Measurements from ENCODE around the gene KIRREL3.

Gene KIRREL3

DNA sequence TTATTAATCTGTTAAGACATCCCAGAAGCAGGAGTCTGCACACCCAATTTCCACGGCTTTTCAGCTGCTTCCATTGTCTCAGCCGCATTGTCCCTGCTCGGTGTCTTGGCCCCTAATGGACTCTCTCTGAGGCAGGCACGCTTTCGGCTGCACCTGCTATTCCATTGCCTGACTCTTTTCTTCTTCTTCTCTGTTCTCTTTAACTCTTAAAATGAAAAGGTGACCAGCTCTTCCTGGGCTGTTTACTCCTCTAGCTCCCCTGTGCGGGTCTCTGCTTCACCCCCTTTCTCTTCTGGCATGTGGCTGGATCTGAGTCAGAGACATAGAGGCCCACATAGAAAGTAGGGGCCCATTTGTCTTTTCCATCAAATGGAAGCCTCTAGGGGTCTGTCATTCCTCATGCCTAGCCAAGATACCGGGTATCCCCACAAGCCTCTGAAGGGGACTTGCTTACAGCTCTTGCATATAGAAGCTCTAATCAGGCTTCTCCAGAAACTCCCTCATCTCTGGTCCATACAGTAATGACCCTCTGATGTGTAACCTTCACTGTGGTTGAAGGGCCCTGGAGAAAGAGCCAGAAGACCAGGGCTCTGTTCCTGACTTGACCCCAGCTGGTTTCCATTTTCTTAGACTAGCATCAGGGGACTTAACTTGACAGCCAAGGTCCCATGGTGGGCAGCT, 401.2 kb downstream of the KIRREL3 start:
- no peaks in the 10 kb centered on the region for H3K36me3 Mint-ChIP-seq (ENCODE audit: low read depth)
- no peaks in the 10 kb centered on the region for H3K9me3 Mint-ChIP-seq
- H3K4me3 Mint-ChIP-seq, result no peak overlapping the region
- peaks cover 14% of the 10 kb centered on the region for H3K27me3 Mint-ChIP-seq
- no peak overlapping the region for H3K27ac Mint-ChIP-seq
- H3K4me1 Mint-ChIP-seq (ENCODE audit: low read depth), result no peaks in the 10 kb centered on the region

GRCh38 chr11:126598344-126599216, 402.0 kb downstream of the KIRREL3 start:
- Mint-ChIP-seq H3K9me3 (no peaks in the 10 kb centered on the region), H3K4me1 (ENCODE audit: low read depth) (no peaks in the 10 kb centered on the region), H3K36me3 (ENCODE audit: low read depth) (no peaks in the 10 kb centered on the region), H3K27me3 (peaks cover 9% of the 10 kb centered on the region), H3K4me3 (no peak overlapping the region), H3K27ac (no peak overlapping the region)

DNA sequence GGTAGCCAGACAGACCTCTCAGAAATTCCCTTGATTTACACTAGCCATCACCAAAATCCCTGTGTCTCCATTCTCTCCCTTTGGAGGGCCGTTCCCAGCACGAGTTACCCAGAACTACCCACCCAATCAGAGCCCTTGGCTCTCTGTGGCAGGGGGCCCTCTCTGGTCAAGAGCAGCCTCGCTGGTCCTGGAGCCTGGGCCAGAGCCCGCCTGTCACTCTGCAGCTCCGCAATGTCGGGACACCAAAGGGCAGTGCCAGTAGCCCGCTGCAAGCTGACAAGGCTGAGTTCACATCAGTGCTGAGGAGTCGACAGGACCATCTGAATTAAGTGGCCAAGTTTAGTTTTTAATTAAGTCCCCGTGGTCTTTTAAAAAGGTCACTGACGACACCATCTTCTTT, 403.5 kb downstream of the KIRREL3 start:
- H3K27ac Mint-ChIP-seq, result no peak overlapping the region

GRCh38 chr11:126596474-126596873, 404.1 kb downstream of the KIRREL3 start:
- Mint-ChIP-seq H3K36me3 (ENCODE audit: low read depth) (no peaks in the 10 kb centered on the region), H3K4me1 (ENCODE audit: low read depth) (no peaks in the 10 kb centered on the region), H3K27ac (no peak overlapping the region), H3K27me3 (peaks cover 9% of the 10 kb centered on the region), H3K4me3 (no peak overlapping the region), H3K9me3 (no peaks in the 10 kb centered on the region)

More for the DNA sequence above, 403.5 kb downstream of the KIRREL3 start:
- no peak overlapping the region for H3K4me3 Mint-ChIP-seq
- no peaks in the 10 kb centered on the region for H3K36me3 Mint-ChIP-seq (ENCODE audit: low read depth)
- H3K9me3 Mint-ChIP-seq, result no peaks in the 10 kb centered on the region
- H3K4me1 Mint-ChIP-seq (ENCODE audit: low read depth), result no peaks in the 10 kb centered on the region
- peaks cover 9% of the 10 kb centered on the region for H3K27me3 Mint-ChIP-seq

DNA sequence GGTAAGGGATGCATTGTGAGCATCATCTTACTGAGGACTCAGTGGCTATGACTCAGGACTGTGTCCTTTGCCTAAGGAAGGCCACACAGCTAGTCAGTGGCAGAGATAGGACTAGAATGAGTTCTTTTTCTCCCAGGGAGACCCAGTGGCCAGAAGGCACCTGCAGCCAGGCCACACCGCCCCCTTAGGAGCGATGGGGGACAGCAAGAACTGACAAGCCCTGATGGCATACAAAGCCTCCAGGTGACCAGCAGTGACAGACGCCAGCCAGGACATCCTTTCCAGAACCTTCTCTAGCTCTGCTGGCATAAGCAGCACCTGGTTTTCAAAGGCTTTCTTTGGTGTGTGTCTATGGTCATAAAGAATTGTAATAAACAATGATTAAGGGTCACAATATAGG, 405.0 kb downstream of the KIRREL3 start:
- peaks cover 3% of the 10 kb centered on the region for H3K27me3 Mint-ChIP-seq
- no peaks in the 10 kb centered on the region for H3K4me1 Mint-ChIP-seq (ENCODE audit: low read depth)
- H3K9me3 Mint-ChIP-seq, result no peaks in the 10 kb centered on the region
- H3K36me3 Mint-ChIP-seq (ENCODE audit: low read depth), result no peaks in the 10 kb centered on the region
- no peak overlapping the region for H3K27ac Mint-ChIP-seq
- H3K4me3 Mint-ChIP-seq, result no peak overlapping the region

GRCh38 chr11:126594921-126595367, 405.6 kb downstream of the KIRREL3 start:
- no peaks in the 10 kb centered on the region for H3K27me3 Mint-ChIP-seq
- no peaks in the 10 kb centered on the region for H3K36me3 Mint-ChIP-seq (ENCODE audit: low read depth)
- H3K9me3 Mint-ChIP-seq, result no peaks in the 10 kb centered on the region
- no peaks in the 10 kb centered on the region for H3K4me1 Mint-ChIP-seq (ENCODE audit: low read depth)
- H3K4me3 Mint-ChIP-seq, result no peak overlapping the region
- no peak overlapping the region for H3K27ac Mint-ChIP-seq

GRCh38 chr11:126592496-126593410, 407.8 kb downstream of the KIRREL3 start:
- H3K27ac Mint-ChIP-seq, result no peak overlapping the region
- no peaks in the 10 kb centered on the region for H3K36me3 Mint-ChIP-seq (ENCODE audit: low read depth)
- H3K9me3 Mint-ChIP-seq, result no peaks in the 10 kb centered on the region
- no peak overlapping the region for H3K4me3 Mint-ChIP-seq
- H3K27me3 Mint-ChIP-seq, result no peaks in the 10 kb centered on the region
- H3K4me1 Mint-ChIP-seq (ENCODE audit: low read depth), result no peaks in the 10 kb centered on the region

DNA sequence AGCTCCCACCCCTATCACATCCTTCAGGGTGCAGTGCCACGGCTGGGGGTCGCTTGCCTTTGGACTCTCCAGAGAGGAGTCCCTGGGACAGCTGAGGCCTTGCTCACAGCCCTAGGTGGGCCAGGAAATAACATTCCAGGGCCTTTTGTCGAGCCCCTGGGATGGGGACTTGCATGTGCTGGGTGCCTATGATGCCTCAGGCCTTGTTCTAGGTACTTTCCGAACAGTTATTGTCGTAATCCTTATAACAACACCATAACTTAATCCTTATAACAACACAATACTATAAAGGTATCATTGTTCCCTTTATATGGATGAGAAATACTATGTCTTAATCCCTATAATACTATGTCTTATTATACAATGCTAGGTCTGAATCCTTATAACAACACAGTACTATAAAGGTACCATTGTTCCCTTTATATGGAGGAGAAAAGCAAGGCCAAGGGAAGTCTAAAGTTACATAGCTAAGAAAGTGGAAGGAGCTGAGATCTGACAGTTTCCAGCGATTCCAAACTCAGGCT, 408.5 kb downstream of the KIRREL3 start:
- H3K27ac Mint-ChIP-seq, result no peak overlapping the region
- H3K36me3 Mint-ChIP-seq (ENCODE audit: low read depth), result no peaks in the 10 kb centered on the region
- no peaks in the 10 kb centered on the region for H3K4me1 Mint-ChIP-seq (ENCODE audit: low read depth)
- H3K4me3 Mint-ChIP-seq, result no peak overlapping the region
- H3K9me3 Mint-ChIP-seq, result no peaks in the 10 kb centered on the region
- no peaks in the 10 kb centered on the region for H3K27me3 Mint-ChIP-seq

- peaks cover 2% of the 10 kb centered on the region for H3K27me3 Mint-ChIP-seq
- H3K4me3 Mint-ChIP-seq, result no peak overlapping the region
- no peaks in the 10 kb centered on the region for H3K36me3 Mint-ChIP-seq (ENCODE audit: low read depth)
- no peaks in the 10 kb centered on the region for H3K4me1 Mint-ChIP-seq (ENCODE audit: low read depth)
- no peaks in the 10 kb centered on the region for H3K9me3 Mint-ChIP-seq
- no peak overlapping the region for H3K27ac Mint-ChIP-seq
Measured at GRCh38 chr11:126589492-126589803, 411.1 kb downstream of the KIRREL3 start.

GRCh38 chr11:126588630-126589491, 411.7 kb downstream of the KIRREL3 start:
- H3K9me3 Mint-ChIP-seq, result no peaks in the 10 kb centered on the region
- no peak overlapping the region for H3K4me3 Mint-ChIP-seq
- H3K4me1 Mint-ChIP-seq (ENCODE audit: low read depth), result no peaks in the 10 kb centered on the region
- no peaks in the 10 kb centered on the region for H3K36me3 Mint-ChIP-seq (ENCODE audit: low read depth)
- peaks cover 3% of the 10 kb centered on the region for H3K27me3 Mint-ChIP-seq
- no peak overlapping the region for H3K27ac Mint-ChIP-seq

DNA sequence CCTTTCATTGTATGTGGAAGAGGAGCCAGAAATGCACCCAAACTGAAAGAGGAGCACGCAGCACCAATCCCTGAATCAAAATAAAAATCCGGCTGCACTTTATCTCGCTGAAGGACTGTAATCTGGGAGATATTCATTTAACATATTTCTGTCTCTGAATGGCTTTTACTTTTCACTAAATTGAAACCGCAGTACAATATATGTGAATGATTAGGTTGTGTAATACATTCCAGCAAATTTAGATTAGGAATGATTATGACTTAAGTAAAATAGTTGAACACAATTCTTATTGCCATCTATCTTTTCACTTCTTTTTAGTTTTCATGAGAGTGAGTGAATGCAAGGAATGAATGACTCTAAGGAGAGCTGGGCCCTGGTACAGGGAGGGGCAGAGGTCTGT, 413.0 kb downstream of the KIRREL3 start:
- H3K9me3 Mint-ChIP-seq, result no peaks in the 10 kb centered on the region
- no peaks in the 10 kb centered on the region for H3K36me3 Mint-ChIP-seq (ENCODE audit: low read depth)
- peaks cover 3% of the 10 kb centered on the region for H3K27me3 Mint-ChIP-seq
- H3K4me1 Mint-ChIP-seq (ENCODE audit: low read depth), result no peaks in the 10 kb centered on the region
- no peak overlapping the region for H3K4me3 Mint-ChIP-seq
- no peak overlapping the region for H3K27ac Mint-ChIP-seq

GRCh38 chr11:126585774-126586491, 414.6 kb downstream of the KIRREL3 start:
- H3K27me3 Mint-ChIP-seq, result peaks cover 3% of the 10 kb centered on the region
- no peak overlapping the region for H3K27ac Mint-ChIP-seq
- H3K4me1 Mint-ChIP-seq (ENCODE audit: low read depth), result no peaks in the 10 kb centered on the region
- H3K4me3 Mint-ChIP-seq, result no peak overlapping the region
- H3K36me3 Mint-ChIP-seq (ENCODE audit: low read depth), result no peaks in the 10 kb centered on the region
- no peaks in the 10 kb centered on the region for H3K9me3 Mint-ChIP-seq

GRCh38 chr11:126585388-126585773, 415.2 kb downstream of the KIRREL3 start:
- Mint-ChIP-seq H3K27me3 (peaks cover 3% of the 10 kb centered on the region), H3K4me3 (no peak overlapping the region), H3K4me1 (ENCODE audit: low read depth) (no peaks in the 10 kb centered on the region), H3K27ac (no peak overlapping the region), H3K36me3 (ENCODE audit: low read depth) (no peaks in the 10 kb centered on the region), H3K9me3 (no peaks in the 10 kb centered on the region)
